ENCODE data around the gene EDRF1.
"Not testable (repeated sequence)": the region's sequence is repeated elsewhere in the genome, so short reads cannot be mapped to it uniquely, and the experiment has no call there.

Gene EDRF1

GRCh38 chr10:125709553-125710474, 9.7 kb upstream of the EDRF1 start:
- no peak for DNase-seq (ENCODE audit: low read depth)

GRCh38 chr10:125711110-125711750, 8.3 kb upstream of the EDRF1 start:
- DNase-seq (ENCODE audit: low read depth) = no peak

- DNase-seq (ENCODE audit: low read depth) = not testable (repeated sequence)
These were observed 4.8 kb upstream of the EDRF1 start for GRCh38 chr10:125714728-125715127.

- DNase-seq (ENCODE audit: low read depth) = no peak
These were observed 483 bp downstream of the EDRF1 start for GRCh38 chr10:125720002-125720382.

- no peak for DNase-seq (ENCODE audit: low read depth)
These were observed 1.5 kb downstream of the EDRF1 start for GRCh38 chr10:125721035-125721434.

GRCh38 chr10:125722811-125723210, 3.3 kb downstream of the EDRF1 start:
- no peak for DNase-seq (ENCODE audit: low read depth)

- DNase-seq (ENCODE audit: low read depth) = no peak
These were observed 7.4 kb downstream of the EDRF1 start for GRCh38 chr10:125726914-125727313.

- no peak for DNase-seq (ENCODE audit: low read depth)
These were observed 7.9 kb downstream of the EDRF1 start for GRCh38 chr10:125727436-125727835.

GRCh38 chr10:125734148-125734547, 14.6 kb downstream of the EDRF1 start:
- DNase-seq (ENCODE audit: low read depth) = no peak

- DNase-seq (ENCODE audit: low read depth) = no peak
These were observed 15.3 kb downstream of the EDRF1 start for GRCh38 chr10:125734823-125735222.

GRCh38 chr10:125738206-125738605, 18.7 kb downstream of the EDRF1 start:
- no peak for DNase-seq (ENCODE audit: low read depth)

- no peak for DNase-seq (ENCODE audit: low read depth)
These were observed 20.6 kb downstream of the EDRF1 start for GRCh38 chr10:125739994-125740679.

GRCh38 chr10:125742465-125742864, 23.0 kb downstream of the EDRF1 start:
- DNase-seq (ENCODE audit: low read depth) = no peak

GRCh38 chr10:125744909-125745308, 25.4 kb downstream of the EDRF1 start:
- DNase-seq (ENCODE audit: low read depth) = no peak

- no peak for DNase-seq (ENCODE audit: low read depth)
These were observed 27.9 kb downstream of the EDRF1 start for GRCh38 chr10:125747417-125747816.

- DNase-seq (ENCODE audit: low read depth) = no peak
These were observed 36.7 kb downstream of the EDRF1 start for GRCh38 chr10:125756196-125756595.

- DNase-seq (ENCODE audit: low read depth) = no peak
These were observed 37.5 kb downstream of the EDRF1 start for GRCh38 chr10:125756853-125757487.

- no peak for DNase-seq (ENCODE audit: low read depth)
These were observed 38.2 kb downstream of the EDRF1 start for GRCh38 chr10:125757742-125758141.

GRCh38 chr10:125761961-125762360, 42.5 kb downstream of the EDRF1 start:
- DNase-seq (ENCODE audit: low read depth) = no peak

- no peak for DNase-seq (ENCODE audit: low read depth)
These were observed 43.5 kb downstream of the EDRF1 start for GRCh38 chr10:125762692-125763648.

GRCh38 chr10:125765835-125766234, 46.3 kb downstream of the EDRF1 start:
- no peak for DNase-seq (ENCODE audit: low read depth)

All from activated T-helper 9 cell treated with anti-CD3 and anti-CD28 coated beads, Interleukin-2, amount 50 U/mL, for 16 hours (primary cell).